NT2/D1 (cell line): ENCODE data around the gene TRIM34.

Experiments
- SUZ12 ChIP-seq: IDR thresholded peaks from 2 replicates; pipeline ENCODE4 v1.6.1; 2011; ENCODE audit not compliant: insufficient read length, insufficient read depth; ENCODE audit errors: extremely low read depth
- YY1 ChIP-seq: IDR thresholded peaks from 2 replicates; pipeline ENCODE4 v1.6.1; 2011; ENCODE audit not compliant: insufficient read length, insufficient read depth
- ZNF274 ChIP-seq: IDR thresholded peaks from 2 replicates; pipeline ENCODE4 v1.6.1; 2011; ENCODE audit warnings: mild to moderate bottlenecking, low read depth, low read length

DNA sequence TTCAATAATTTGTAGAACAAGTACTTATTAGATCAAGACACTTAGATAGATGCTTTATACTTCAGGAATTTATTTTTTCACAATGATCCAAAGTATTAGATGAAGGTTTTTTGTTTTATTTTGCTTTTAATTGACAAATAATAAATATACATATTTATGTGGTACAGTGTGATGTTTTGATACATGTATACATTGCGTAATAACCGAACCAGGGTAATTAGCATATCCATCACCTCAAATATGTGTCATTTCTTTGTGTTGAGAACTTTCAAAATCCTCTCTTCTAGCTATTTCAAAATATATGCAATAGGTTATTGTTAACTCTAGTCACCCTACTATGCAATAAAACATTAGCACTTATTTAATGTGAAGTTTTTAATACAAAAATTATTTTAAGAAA is 38.7 kb downstream of the TRIM34 start:
- TF ChIP-seq YY1 (no peak), ZNF274 (no peak), SUZ12 (no peak)
